DOHH2 (cell line): Measurements from ENCODE around the gene SLC2A13.

Source experiments
- H3F3A ChIP-seq: fragments of 200-600 bp; sonication (generic), shearing (Covaris generic); 2 replicates; pipeline ENCODE4 v1.6.0; 2016; ENCODE audit warnings: antibody characterized with exemption, mild to moderate bottlenecking; ENCODE audit not compliant: control insufficient read depth, insufficient read depth
- H3K27ac ChIP-seq: fragments of 200-600 bp; sonication (generic); 2 replicates; pipeline ENCODE4 v1.5.1; 2014; ENCODE audit warnings: low read depth, mild to moderate bottlenecking, low read length, moderate library complexity
- H3K27me3 ChIP-seq: fragments of 200-600 bp; sonication (generic); 2 replicates; pipeline ENCODE4 v1.6.1; 2014; ENCODE audit warnings: mild to moderate bottlenecking, low read length, mixed read lengths; ENCODE audit not compliant: control insufficient read depth
- H3K36me3 ChIP-seq: fragments of 200-600 bp; sonication (generic); 2 replicates; pipeline ENCODE4 v1.6.1; 2014; ENCODE audit warnings: mild to moderate bottlenecking, low read length, moderate library complexity, mixed read lengths; ENCODE audit not compliant: control insufficient read depth
- H3K4me1 ChIP-seq: fragments of 200-600 bp; sonication (generic); 2 replicates; pipeline ENCODE4 v1.6.1; 2014; ENCODE audit warnings: mild to moderate bottlenecking, low read length, mixed read lengths; ENCODE audit not compliant: control insufficient read depth
- H3K4me2 ChIP-seq: fragments of 200-600 bp; sonication (generic); 2 replicates; pipeline ENCODE4 v1.6.0; 2014; ENCODE audit warnings: mild to moderate bottlenecking, low read length, moderate library complexity
- H3K4me3 ChIP-seq: fragments of 200-600 bp; sonication (generic); 2 replicates; pipeline ENCODE4 v1.5.1; 2014; ENCODE audit warnings: mild to moderate bottlenecking, low read length, mixed read lengths
- H3K79me2 ChIP-seq: fragments of 200-600 bp; sonication (generic); 2 replicates; pipeline ENCODE4 v1.6.1; 2014; ENCODE audit warnings: mild to moderate bottlenecking, low read length, mixed read lengths; ENCODE audit not compliant: control insufficient read depth
- H3K9me2 ChIP-seq: fragments of 200-600 bp; sonication (generic); replicated peaks from 2 replicates; pipeline ENCODE4 v1.6.1; 2014; ENCODE audit warnings: mild to moderate bottlenecking, low read length, mixed read lengths; ENCODE audit not compliant: control insufficient read depth
- H3K9me3 ChIP-seq: fragments of 200-600 bp; sonication (generic); 2 replicates; pipeline ENCODE4 v1.6.1; 2014; ENCODE audit warnings: antibody characterized with exemption, low read length, mixed read lengths; ENCODE audit not compliant: control insufficient read depth, insufficient read depth
- H4K20me1 ChIP-seq: fragments of 200-600 bp; sonication (generic); 2 replicates; pipeline ENCODE4 v1.6.0; 2014; ENCODE audit warnings: low read depth, mild to moderate bottlenecking, antibody characterized with exemption, low read length, moderate library complexity; ENCODE audit not compliant: control insufficient read depth, insufficient read depth
- EZH2phosphoT487 ChIP-seq: fragments of 200-600 bp; sonication (generic); IDR thresholded peaks from 2 replicates; pipeline ENCODE4 v1.6.1; 2017; ENCODE audit warnings: borderline replicate concordance, mild to moderate bottlenecking, antibody characterized with exemption, low read length, moderate library complexity, mixed read lengths
- TF ChIP-seq, protein P1 (sequence below): fragments of 200-600 bp; sonication (generic); IDR thresholded peaks from one replicate; pipeline ENCODE4 v1.5.1; 2014; ENCODE audit warnings: antibody characterized with exemption, mild to moderate bottlenecking, low read depth, low read length; ENCODE audit not compliant: poor library complexity, severe bottlenecking

SLC2A13 gene

DNA sequence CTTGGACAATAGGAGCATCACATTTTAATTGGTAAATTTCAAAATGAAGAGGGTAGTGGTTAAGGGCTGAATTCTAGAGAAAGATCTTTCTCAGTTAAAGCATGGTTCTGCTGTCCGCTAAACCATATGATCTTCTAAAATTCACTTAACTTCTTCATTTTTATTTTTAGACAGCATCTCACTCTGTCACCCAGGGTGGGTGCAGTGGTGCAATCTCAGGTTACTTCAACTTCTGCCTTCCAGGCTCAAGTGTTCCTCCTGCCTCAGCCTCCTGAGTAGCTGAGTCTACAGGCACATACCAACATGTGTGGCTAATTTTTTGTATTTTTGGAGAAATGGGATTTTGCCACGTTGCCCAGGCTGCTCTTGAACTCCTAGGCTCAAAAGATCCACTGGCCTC, 259.6 kb downstream of the SLC2A13 start:
- H3K27me3 ChIP-seq: no peaks in the 10 kb centered on the region
- no peaks in the 10 kb centered on the region for H3K9me3 ChIP-seq
- H3K4me2 ChIP-seq: no peak overlapping the region
- no peaks in the 10 kb centered on the region for H3K79me2 ChIP-seq
- H3K4me3 ChIP-seq: no peak overlapping the region
- no peaks in the 10 kb centered on the region for H4K20me1 ChIP-seq
- H3F3A ChIP-seq: no peaks in the 10 kb centered on the region
- H3K27ac ChIP-seq: no peak overlapping the region
- no peaks in the 10 kb centered on the region for H3K4me1 ChIP-seq
- TF ChIP-seq EZH2phosphoT487: no peak
- TF ChIP-seq, protein P1, sequence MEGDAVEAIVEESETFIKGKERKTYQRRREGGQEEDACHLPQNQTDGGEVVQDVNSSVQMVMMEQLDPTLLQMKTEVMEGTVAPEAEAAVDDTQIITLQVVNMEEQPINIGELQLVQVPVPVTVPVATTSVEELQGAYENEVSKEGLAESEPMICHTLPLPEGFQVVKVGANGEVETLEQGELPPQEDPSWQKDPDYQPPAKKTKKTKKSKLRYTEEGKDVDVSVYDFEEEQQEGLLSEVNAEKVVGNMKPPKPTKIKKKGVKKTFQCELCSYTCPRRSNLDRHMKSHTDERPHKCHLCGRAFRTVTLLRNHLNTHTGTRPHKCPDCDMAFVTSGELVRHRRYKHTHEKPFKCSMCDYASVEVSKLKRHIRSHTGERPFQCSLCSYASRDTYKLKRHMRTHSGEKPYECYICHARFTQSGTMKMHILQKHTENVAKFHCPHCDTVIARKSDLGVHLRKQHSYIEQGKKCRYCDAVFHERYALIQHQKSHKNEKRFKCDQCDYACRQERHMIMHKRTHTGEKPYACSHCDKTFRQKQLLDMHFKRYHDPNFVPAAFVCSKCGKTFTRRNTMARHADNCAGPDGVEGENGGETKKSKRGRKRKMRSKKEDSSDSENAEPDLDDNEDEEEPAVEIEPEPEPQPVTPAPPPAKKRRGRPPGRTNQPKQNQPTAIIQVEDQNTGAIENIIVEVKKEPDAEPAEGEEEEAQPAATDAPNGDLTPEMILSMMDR: no peak
- no peaks in the 10 kb centered on the region for H3K9me2 ChIP-seq
- H3K36me3 ChIP-seq: no peaks in the 10 kb centered on the region

DNA sequence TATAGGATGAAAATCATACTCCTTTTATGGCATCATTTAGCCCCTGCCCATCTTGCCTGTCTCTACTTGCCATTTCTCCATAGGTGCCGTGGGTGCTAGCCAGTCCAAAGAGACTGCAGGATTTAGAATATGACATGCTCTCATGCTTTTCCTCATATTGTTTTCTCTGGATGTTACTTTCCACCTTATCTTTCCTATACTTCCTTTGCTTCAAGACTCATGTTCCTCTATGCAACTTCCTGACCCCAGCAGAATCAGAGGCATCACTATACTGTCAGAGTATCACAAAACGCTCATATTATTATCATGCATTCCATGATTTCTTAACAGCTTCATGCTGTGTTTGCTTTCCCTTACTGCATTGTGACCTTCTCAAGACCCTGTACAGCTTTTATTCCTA, 265.5 kb downstream of the SLC2A13 start:
- Histone ChIP-seq H3F3A (no peaks in the 10 kb centered on the region), H3K4me1 (no peaks in the 10 kb centered on the region), H3K27ac (no peak overlapping the region), H3K4me2 (no peak overlapping the region), H3K27me3 (no peaks in the 10 kb centered on the region), H3K9me2 (no peaks in the 10 kb centered on the region), H3K79me2 (no peaks in the 10 kb centered on the region), H3K9me3 (no peaks in the 10 kb centered on the region), H4K20me1 (no peaks in the 10 kb centered on the region), H3K4me3 (no peak overlapping the region), H3K36me3 (no peaks in the 10 kb centered on the region)
- no peak for TF ChIP-seq EZH2phosphoT487
- TF ChIP-seq, protein P1: no peak

GRCh38 chr12:39839072-39839471, 266.8 kb downstream of the SLC2A13 start:
- no peaks in the 10 kb centered on the region for H3K36me3 ChIP-seq
- H3K4me1 ChIP-seq: no peaks in the 10 kb centered on the region
- no peak overlapping the region for H3K4me3 ChIP-seq
- no peaks in the 10 kb centered on the region for H3F3A ChIP-seq
- no peaks in the 10 kb centered on the region for H3K9me3 ChIP-seq
- TF ChIP-seq, protein P1: no peak
- TF ChIP-seq EZH2phosphoT487: no peak
- H3K9me2 ChIP-seq: no peaks in the 10 kb centered on the region
- H3K27ac ChIP-seq: no peak overlapping the region
- H4K20me1 ChIP-seq: no peaks in the 10 kb centered on the region
- H3K79me2 ChIP-seq: no peaks in the 10 kb centered on the region
- no peaks in the 10 kb centered on the region for H3K27me3 ChIP-seq
- H3K4me2 ChIP-seq: no peak overlapping the region
